B cell (primary cell): Measurements from ENCODE around the gene EBLN1. TPM values are rescaled to one million over a fixed set of nuclear protein-coding genes. Genes with fewer than 3 reads are reported as not detected.

Experiments used
- ATAC-seq: fragments of 200-7000 bp; cut with Tn5 transposase; one replicate; pipeline ENCODE4 v1.10.0; 2021; ENCODE audit warnings: low read depth, mild to moderate bottlenecking, moderate number of reproducible peaks, moderate library complexity
- CTCF ChIA-PET: fragments of 350-600 bp; sonication (Branson Sonifier 250); formaldehyde crosslinking; loops from one replicate; lab custom pipeline; 2021; ENCODE audit warnings: antibody characterized with exemption, inconsistent platforms; lab: Charles Lee
- POLR2A ChIA-PET: fragments of 350-600 bp; sonication (Branson Sonifier 250); formaldehyde crosslinking; loops from one replicate; lab custom pipeline; 2021; ENCODE audit warnings: antibody characterized with exemption; lab: Charles Lee
- DNase-seq: peaks from one replicate; pipeline ENCODE4 v3.0.0; 2013
- H2AFZ ChIP-seq: 2 replicates; pipeline ENCODE4 v1.6.1; 2012; ENCODE audit warnings: mild to moderate bottlenecking, low read depth, low read length; ENCODE audit not compliant: insufficient read depth, poor library complexity, severe bottlenecking
- H3K27ac ChIP-seq, 2 donors: 1 replicate in 1 of 2; 2 replicates in 1 of 2; pipeline ENCODE4 v1.5.1; 2012 to 2013; ENCODE audit warnings: low read length in 2 of 2, mild to moderate bottlenecking in 2 of 2, moderate library complexity in 1 of 2
- H3K27me3 ChIP-seq, 4 experiments: fragments of 200-600 bp in 1 of 4; sonication (generic) in 1 of 4; replicated peaks in 1 of 4; 1 replicate in 2 of 4; 2 replicates in 2 of 4; pipeline versions ENCODE4 v1.6.1 to v1.7.0; 2013 to 2016; ENCODE audit warnings: low read length in 3 of 4, mild to moderate bottlenecking in 2 of 4, mixed read lengths in 1 of 4, moderate library complexity in 1 of 4; ENCODE audit not compliant: insufficient read depth in 4 of 4, control insufficient read depth in 3 of 4; ENCODE audit errors: control extremely low read depth in 1 of 4
- H3K36me3 ChIP-seq, 2 experiments: replicated peaks in 1 of 2; 1 replicate in 1 of 2; 2 replicates in 1 of 2; pipeline versions ENCODE4 v1.6.1 to v1.7.1; 2013; ENCODE audit warnings: low read length in 1 of 2; ENCODE audit not compliant: insufficient read depth in 2 of 2, control insufficient read depth in 1 of 2; ENCODE audit errors: control extremely low read depth in 1 of 2, extremely low read depth in 1 of 2
- H3K4me1 ChIP-seq, 2 donors: fragments of 200-600 bp in 1 of 2; sonication (generic) in 1 of 2; 1 replicate in 1 of 2; 2 replicates in 1 of 2; pipeline versions ENCODE4 v1.5.1 to v1.6.1; 2013 to 2017; ENCODE audit warnings: low read length in 2 of 2; ENCODE audit not compliant: control insufficient read depth in 2 of 2, insufficient read depth in 2 of 2
- H3K4me2 ChIP-seq: replicated peaks from 2 replicates; pipeline ENCODE3; 2012; ENCODE audit warnings: mild to moderate bottlenecking, low read depth, low read length; ENCODE audit not compliant: poor library complexity, severe bottlenecking
- H3K4me3 ChIP-seq, 5 experiments: fragments of 200-600 bp in 1 of 5; sonication (generic) in 1 of 5; 1 replicate in 3 of 5; 2 replicates in 2 of 5; pipeline versions ENCODE4 v1.5.1 to v1.7.0; 2011 to 2016; ENCODE audit warnings: low read length in 4 of 5, mild to moderate bottlenecking in 4 of 5, low read depth in 2 of 5, control low read depth in 1 of 5, moderate library complexity in 1 of 5; ENCODE audit not compliant: insufficient read depth in 1 of 5; ENCODE audit errors: control extremely low read depth in 1 of 5, extremely low read depth in 1 of 5
- H3K79me2 ChIP-seq: fragments of 200-600 bp; sonication (generic); one replicate; pipeline ENCODE4 v1.6.0; 2016; ENCODE audit warnings: low read length; ENCODE audit not compliant: control insufficient read depth, insufficient read depth
- H3K9ac ChIP-seq: fragments of 200-600 bp; sonication (generic); 2 replicates; pipeline ENCODE4 v1.6.1; 2017; ENCODE audit warnings: mild to moderate bottlenecking, low read length, moderate library complexity
- H3K9me3 ChIP-seq, 3 donors: one replicate each; pipeline versions ENCODE4 v1.6.1 to v1.7.1; 2013; ENCODE audit warnings: low read length in 2 of 3; ENCODE audit not compliant: control insufficient read depth in 2 of 3, insufficient read depth in 1 of 3; ENCODE audit errors: control extremely low read depth in 1 of 3
- H4K20me1 ChIP-seq: 2 replicates; pipeline ENCODE4 v1.6.0; 2012; ENCODE audit warnings: mild to moderate bottlenecking, low read length; ENCODE audit not compliant: insufficient read depth, control insufficient read depth, poor library complexity, severe bottlenecking
- H3K27ac Mint-ChIP-seq: one replicate; pipeline ENCODE4 v1.8.0; 2021; ENCODE audit warnings: mixed read lengths
- H3K27me3 Mint-ChIP-seq: one replicate; pipeline ENCODE4 v1.8.0; 2021; ENCODE audit warnings: mixed read lengths
- H3K4me1 Mint-ChIP-seq: one replicate; pipeline ENCODE4 v1.8.0; 2021; ENCODE audit warnings: mixed read lengths
- H3K4me3 Mint-ChIP-seq: one replicate; pipeline ENCODE4 v1.8.0; 2021; ENCODE audit warnings: mixed read lengths
- H3K9me3 Mint-ChIP-seq: one replicate; pipeline ENCODE4 v1.8.0; 2022; ENCODE audit warnings: mixed read lengths; ENCODE audit not compliant: insufficient read depth
- CTCF ChIP-seq: fragments of 200-600 bp; IDR thresholded peaks from one replicate; pipeline ENCODE4 v1.8.0; 2022; ENCODE audit warnings: antibody characterized with exemption, mild to moderate bottlenecking
- EZH2 ChIP-seq: IDR thresholded peaks from 2 replicates; pipeline ENCODE4 v1.6.1; 2012; ENCODE audit warnings: borderline replicate concordance, low read depth, mild to moderate bottlenecking, moderate library complexity, low read length; ENCODE audit not compliant: insufficient read depth, poor library complexity, severe bottlenecking
- WGBS: methylation state at CpG from one replicate; pipeline ENCODE4 v1.1.5; 2013; ENCODE audit warnings: missing lambda C conversion rate; ENCODE audit not compliant: insufficient coverage; 5-methylcytosine and 5-hydroxymethylcytosine counted together
- intact Hi-C: fragments of 100-400 bp; cut with micrococcal nuclease; formaldehyde crosslinking; loops from one replicate; pipeline ENCODE4 v1.10.0; 2022
- polyA plus RNA-seq: library from polyadenylated mRNA; depleted of rRNA; stranded (reverse); fragments of >200 nt; gene quantifications from 2 replicates; pipeline ENCODE4 v1.2.3, GENCODE V29; 2012
- total RNA-seq, 2 donors: library from RNA; stranded (reverse); fragments of 120-200 nt in 1 of 2; gene quantifications; 1 replicate in 1 of 2; 2 replicates in 1 of 2; pipeline versions ENCODE4 v1.2.3 to v1.2.4, GENCODE V29; 2013 to 2022

EBLN1 gene
- total and polyA plus RNA-seq, 2 donors (not counting 1 experiment from before 2014, with no cell fraction given): not detected

- H3K4me1 ChIP-seq: no peaks in the 10 kb centered on the region
- Mint-ChIP-seq H3K9me3 (no peaks in the 10 kb centered on the region), H3K4me1 (peaks cover 14% of the 10 kb centered on the region), H3K27ac (peak overlapping the region; percentile 100), H3K27me3 (peaks cover 7% of the 10 kb centered on the region), H3K4me3 (peak overlapping the region; percentile 90)
- peak overlapping the region; percentile 68 to 83 (median 81) for H3K4me3 ChIP-seq
- peak overlapping the region; percentile 74 for H2AFZ ChIP-seq
- H3K9me3 ChIP-seq: no peaks in the 10 kb centered on the region
- intact Hi-C loops: loop anchor here (1.0 to 10.0 kb wide), 10 partner anchors 23 to 1216 kb away; partner anchors contain the start of genes COMMD3 and DNAJC1
- WGBS: under 1% methylated on average over 55 of the region's 65 CpGs
- peak overlapping the region; percentile 85 for H3K4me2 ChIP-seq
- TF ChIP-seq EZH2 (no peak), CTCF (no peak)
- H4K20me1 ChIP-seq: no peaks in the 10 kb centered on the region
- H3K9ac ChIP-seq: peak overlapping the region; percentile 82
- CTCF ChIA-PET: interaction anchor here (0.7 to 5.1 kb wide), 10 partner anchors 24 to 372 kb away, joined by 3 to 34 read pairs (median 4); partner anchors contain the start of gene COMMD3
- ATAC-seq (peak; percentile 81), DNase-seq (peak; percentile 96)
- H3K79me2 ChIP-seq: no peaks in the 10 kb centered on the region
- H3K27ac ChIP-seq: peak overlapping the region; percentile 66 to 77
- H3K27me3 ChIP-seq: no peaks in the 10 kb centered on the region
- POLR2A ChIA-PET: interaction anchor here (0.6 to 2.5 kb wide), 10 partner anchors 23 to 226 kb away, joined by 3 to 27 read pairs (median 6); partner anchors contain the start of genes COMMD3 and DNAJC1
- no peaks in the 10 kb centered on the region for H3K36me3 ChIP-seq
These were observed 11.4 kb upstream of the EBLN1 start for GRCh38 chr10:22228943-22229801.
